GM18498 (cell line): ENCODE results near the gene SNX6.
"Not testable (repeated sequence)": the region's sequence is repeated elsewhere in the genome, so short reads cannot be mapped to it uniquely, and the experiment has no call there.

Experiments
- ATAC-seq: cut with Tn5 transposase; IDR thresholded peaks from one replicate; pipeline ENCODE4 v1.9.1; 2021; ENCODE audit warnings: mild to moderate bottlenecking, moderate library complexity; ENCODE audit not compliant: unreplicated experiment

The SNX6 gene

DNA sequence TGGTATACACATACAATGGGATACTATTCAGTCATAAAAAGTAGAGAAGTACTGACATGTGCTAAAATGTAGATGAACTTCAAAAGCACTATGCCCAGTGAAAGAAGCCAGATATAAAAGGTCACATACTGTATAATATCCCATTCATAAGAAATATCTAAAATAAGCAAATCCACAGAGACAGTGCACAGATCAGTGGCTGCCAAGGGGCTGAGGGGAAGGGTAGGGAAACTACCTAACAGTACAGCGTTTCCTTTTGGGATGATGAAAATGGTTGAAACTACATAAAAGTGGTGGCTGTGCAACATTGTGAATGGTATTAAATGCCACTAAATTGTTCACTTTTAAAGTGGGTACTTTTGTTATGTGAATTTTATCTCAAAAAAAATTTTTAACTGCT, 102.4 kb downstream of the SNX6 start:
- no peak for ATAC-seq

DNA sequence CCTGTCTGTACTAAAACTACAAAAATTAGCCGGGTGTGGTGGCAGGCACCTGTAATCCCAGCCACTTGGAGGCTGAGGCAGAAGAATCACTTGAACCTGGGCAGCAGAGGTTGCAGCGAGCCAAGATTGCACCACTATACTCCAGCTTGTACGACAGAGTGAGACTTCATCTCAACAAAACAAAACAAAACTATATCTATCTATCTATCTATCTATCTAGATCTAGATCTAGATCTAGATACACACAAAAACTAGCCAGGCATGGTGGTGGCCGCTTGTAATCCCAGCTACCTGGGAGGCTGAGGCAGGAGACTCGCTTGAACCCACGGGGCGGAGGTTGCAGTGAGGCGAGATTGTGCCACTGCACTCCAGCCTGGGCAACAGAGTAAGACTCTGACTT, 105.7 kb downstream of the SNX6 start:
- not testable (repeated sequence) for ATAC-seq

- no peak for ATAC-seq
Observed at GRCh38 chr14:34522496-34522895, 107.5 kb downstream of the SNX6 start.

- ATAC-seq: not testable (repeated sequence)
Observed at GRCh38 chr14:34521071-34521470, 108.9 kb downstream of the SNX6 start.

GRCh38 chr14:34520304-34520970, 109.5 kb downstream of the SNX6 start:
- ATAC-seq: not testable (repeated sequence)
